ENCODE data around the gene PAOX. TPM values are rescaled to one million over a fixed set of nuclear protein-coding genes. Genes with fewer than 3 reads are reported as not detected.
A peak's percentile ranks its signal among the peaks of the same experiment; 100 is the strongest.

PAOX gene
- total RNA-seq, 3 donors from 2014 or later: 7.5 to 9.3 (median 8.3) TPM

DNA sequence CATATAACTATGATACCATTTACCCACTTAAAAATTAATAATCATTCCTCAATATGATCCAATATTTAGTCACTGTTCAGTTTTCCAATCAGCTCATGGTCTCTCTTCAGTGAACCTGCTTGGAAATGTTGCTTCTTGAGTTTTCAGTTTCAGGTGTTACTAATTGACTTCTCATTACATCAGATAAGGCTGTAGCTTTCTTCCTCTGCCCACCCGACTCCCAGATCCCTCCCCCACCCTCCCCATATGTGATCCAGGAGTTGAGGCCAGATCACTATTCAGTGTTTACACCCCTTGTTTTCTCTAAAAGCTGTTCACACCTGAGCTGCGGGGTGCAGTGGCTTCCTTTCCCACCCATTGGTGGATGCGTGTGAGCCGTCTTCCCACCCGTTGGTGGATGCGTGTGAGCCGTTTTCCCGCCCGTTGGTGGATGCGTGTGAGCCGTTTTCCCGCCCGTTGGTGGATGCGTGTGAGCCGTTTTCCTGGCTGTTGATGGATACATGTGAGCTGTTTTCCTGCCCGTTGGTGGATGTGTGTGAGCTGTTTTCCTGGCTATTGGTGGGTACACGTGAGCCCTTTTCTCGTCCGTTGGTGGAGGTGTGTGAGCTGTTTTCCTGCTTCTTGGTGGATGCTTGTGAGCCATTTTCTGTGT is 11.7 kb downstream of the PAOX start:
- peaks cover 4% of the 10 kb centered on the region for H3K36me3 ChIP-seq (ENCODE audit: low read depth)
- H3K9me3 ChIP-seq: no peaks in the 10 kb centered on the region
- ATAC-seq (no peak), DNase-seq (peak in 1 of 3 donors; percentile 52)
- H3K4me3 ChIP-seq: no peak overlapping the region
- intact Hi-C loops (cut with DNase I, micrococcal nuclease): no loop called here
- TF ChIP-seq, protein P1, sequence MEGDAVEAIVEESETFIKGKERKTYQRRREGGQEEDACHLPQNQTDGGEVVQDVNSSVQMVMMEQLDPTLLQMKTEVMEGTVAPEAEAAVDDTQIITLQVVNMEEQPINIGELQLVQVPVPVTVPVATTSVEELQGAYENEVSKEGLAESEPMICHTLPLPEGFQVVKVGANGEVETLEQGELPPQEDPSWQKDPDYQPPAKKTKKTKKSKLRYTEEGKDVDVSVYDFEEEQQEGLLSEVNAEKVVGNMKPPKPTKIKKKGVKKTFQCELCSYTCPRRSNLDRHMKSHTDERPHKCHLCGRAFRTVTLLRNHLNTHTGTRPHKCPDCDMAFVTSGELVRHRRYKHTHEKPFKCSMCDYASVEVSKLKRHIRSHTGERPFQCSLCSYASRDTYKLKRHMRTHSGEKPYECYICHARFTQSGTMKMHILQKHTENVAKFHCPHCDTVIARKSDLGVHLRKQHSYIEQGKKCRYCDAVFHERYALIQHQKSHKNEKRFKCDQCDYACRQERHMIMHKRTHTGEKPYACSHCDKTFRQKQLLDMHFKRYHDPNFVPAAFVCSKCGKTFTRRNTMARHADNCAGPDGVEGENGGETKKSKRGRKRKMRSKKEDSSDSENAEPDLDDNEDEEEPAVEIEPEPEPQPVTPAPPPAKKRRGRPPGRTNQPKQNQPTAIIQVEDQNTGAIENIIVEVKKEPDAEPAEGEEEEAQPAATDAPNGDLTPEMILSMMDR (IDR thresholded peaks at IDR 0.05): no peak
- H3K4me1 ChIP-seq (ENCODE audit: low read depth): peaks cover 4% of the 10 kb centered on the region

DNA sequence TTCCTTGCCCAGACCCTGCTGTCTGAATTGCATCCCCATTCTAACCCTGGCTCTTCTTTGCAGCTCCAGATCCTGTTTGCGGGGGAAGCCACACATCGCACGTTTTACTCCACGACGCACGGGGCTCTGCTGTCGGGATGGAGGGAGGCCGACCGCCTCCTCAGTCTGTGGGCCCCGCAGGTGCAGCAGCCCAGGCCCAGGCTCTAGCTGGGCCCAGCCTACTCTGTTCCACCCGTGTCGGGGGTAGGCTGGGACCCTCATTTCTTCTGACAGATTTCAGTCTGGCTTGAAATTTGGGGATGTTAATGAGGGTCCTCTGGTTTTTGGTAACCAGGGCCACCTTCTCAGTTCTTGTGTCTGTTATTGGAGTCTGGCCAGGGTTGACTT is 12.2 kb downstream of the PAOX start:
- Histone ChIP-seq H3K4me1 (ENCODE audit: low read depth) (peaks cover 4% of the 10 kb centered on the region), H3K4me3 (no peak overlapping the region), H3K9me3 (no peaks in the 10 kb centered on the region), H3K36me3 (ENCODE audit: low read depth) (peaks cover 4% of the 10 kb centered on the region)
- intact Hi-C loops (cut with DNase I, micrococcal nuclease): no loop called here
- peak in 1 of 3 donors; percentile 53 for DNase-seq
- TF ChIP-seq, protein P1 (IDR thresholded peaks at IDR 0.05): no peak
- no peak for ATAC-seq

DNA sequence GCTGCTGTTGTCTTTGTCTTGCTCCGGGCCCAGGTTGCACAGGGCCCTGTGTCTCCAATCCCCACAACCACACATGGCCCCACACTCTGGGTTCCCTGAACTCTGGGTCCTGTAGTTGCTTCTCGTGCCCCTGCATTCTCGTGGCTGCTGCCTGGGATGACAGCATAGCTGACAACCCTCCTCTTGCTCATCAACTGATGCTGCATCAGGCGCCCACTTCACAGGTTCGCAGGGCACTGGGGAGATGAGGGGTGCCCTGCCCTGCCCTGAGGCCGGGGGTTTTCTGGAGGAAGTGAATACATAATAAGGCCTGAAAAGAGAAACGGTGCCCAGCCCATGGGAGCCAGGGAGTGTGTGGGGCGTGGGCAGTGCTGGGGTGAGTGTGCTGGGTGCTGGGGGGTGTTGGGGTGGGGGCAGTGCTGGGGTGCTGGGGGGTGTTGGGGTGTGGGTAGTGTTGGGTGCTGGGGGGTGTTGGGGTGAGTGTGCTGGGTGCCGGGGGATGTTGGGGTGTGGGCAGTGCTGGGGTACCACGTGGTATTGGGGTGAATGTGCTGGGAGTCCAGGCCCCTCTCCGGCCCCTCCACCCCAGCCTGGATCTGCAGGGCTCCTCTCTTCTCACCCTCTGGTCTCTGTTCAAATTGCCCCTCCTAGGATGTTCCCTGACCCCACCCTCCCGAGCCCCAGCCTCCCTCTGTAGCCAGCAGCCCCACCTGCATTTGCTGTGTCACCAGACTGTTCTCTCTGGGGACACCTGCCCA is 12.9 kb downstream of the PAOX start:
- Histone ChIP-seq H3K9me3 (no peaks in the 10 kb centered on the region), H3K36me3 (ENCODE audit: low read depth) (peaks cover 4% of the 10 kb centered on the region), H3K4me3 (no peak overlapping the region), H3K4me1 (ENCODE audit: low read depth) (peaks cover 4% of the 10 kb centered on the region)
- ATAC-seq: no peak
- DNase-seq: peak in 1 of 3 donors; percentile 53
- intact Hi-C loops (cut with DNase I, micrococcal nuclease): no loop called here
- TF ChIP-seq, protein P1 (IDR thresholded peaks at IDR 0.05): no peak

DNA sequence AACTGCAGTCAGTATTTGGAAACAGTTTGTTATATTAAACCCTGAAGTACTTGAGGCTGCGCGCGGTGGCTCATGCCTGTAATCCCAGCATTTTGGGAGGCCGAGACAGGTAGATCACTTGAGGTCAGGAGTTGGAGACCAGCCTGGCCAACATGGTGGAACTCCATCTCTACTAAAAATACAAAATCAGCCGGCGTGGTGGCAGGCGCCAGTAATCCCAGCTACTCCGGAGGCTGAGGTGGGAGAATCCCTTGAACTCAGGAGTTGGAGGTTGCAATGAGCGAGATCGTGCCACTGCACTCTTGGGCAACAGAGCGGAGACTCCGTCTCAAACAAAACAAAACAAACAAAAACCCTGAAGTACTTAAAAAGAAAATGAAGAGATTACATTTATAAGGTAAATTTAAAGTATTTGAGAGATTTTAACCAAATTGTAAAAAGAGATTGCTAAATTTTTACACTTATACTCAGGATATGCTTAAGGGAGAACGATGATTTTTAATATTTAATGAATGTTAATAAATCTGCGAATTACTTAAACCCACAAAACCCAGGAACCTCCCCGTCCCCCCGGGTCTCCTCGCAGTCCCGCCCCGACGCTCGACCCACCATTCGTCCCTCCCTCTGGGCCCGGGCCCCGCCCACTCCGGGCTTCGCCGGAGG is 14.5 kb downstream of the PAOX start:
- DNase-seq: peak in 1 of 3 donors; percentile 43
- intact Hi-C loops (cut with DNase I, micrococcal nuclease): no loop called here
- peak overlapping the region; percentile 63 for H3K4me3 ChIP-seq
- H3K36me3 ChIP-seq (ENCODE audit: low read depth): peaks cover 4% of the 10 kb centered on the region
- no peaks in the 10 kb centered on the region for H3K9me3 ChIP-seq
- peaks cover 4% of the 10 kb centered on the region for H3K4me1 ChIP-seq (ENCODE audit: low read depth)
- no peak for ATAC-seq
- TF ChIP-seq, protein P1 (IDR thresholded peaks at IDR 0.05): no peak

DNA sequence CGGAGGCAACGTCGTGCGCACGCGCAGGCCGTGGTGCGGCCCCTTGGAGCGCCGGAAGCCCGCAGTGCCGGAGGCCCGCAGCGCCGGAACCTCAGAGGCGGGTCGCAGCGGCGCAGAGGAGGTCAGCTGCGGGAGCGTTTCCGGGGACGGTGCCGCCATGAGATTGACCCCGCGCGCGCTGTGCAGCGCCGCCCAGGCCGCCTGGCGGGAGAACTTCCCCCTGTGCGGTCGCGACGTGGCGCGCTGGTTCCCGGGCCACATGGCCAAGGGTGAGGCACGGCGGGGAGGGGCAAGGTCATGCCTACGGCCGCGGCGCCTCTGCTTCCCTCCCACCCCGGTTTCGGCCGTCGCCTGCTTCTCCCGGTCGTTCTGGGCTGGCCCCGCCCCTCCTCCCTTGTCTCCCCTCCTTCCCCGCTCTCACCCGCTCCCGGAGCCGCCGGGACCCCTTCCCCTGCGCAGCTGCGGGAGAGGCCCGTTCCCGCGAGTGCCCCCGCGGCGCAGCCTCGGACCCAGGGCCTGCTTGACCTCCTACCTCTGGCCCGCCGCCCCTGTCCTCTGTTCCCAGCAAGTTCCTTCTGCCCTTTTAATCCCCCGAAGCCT is 15.1 kb downstream of the PAOX start, which contains the start of gene MTG1:
MTG1 (plus strand) TSS at position 94 of the 600 bp plus-strand sequence; CDS start at position 158, 64 bp downstream.
- peak; percentile 96 for ATAC-seq
- intact Hi-C loops (cut with DNase I, micrococcal nuclease): no loop called here
- H3K4me3 ChIP-seq: peak within 1 kb of the TSS; percentile 63

More for the DNA sequence above, 15.1 kb downstream of the PAOX start, which contains the start of gene MTG1:
- DNase-seq: peak; percentile 94 to 99 (median 96)
- peaks cover 4% of the 10 kb centered on the region for H3K4me1 ChIP-seq (ENCODE audit: low read depth)
- no peaks in the 10 kb centered on the region for H3K9me3 ChIP-seq
- peaks cover 7% of the 10 kb centered on the region for H3K36me3 ChIP-seq (ENCODE audit: low read depth)
- TF ChIP-seq, protein P1 (IDR thresholded peaks at IDR 0.05): no peak
